ENCODE results near the gene EID3. TPM values are rescaled to one million over a fixed set of nuclear protein-coding genes. Genes with fewer than 3 reads are reported as not detected.
A peak's percentile ranks its signal among the peaks of the same experiment; 100 is the strongest.

The EID3 gene
- total and polyA plus RNA-seq, 9 of the 15 experiments (the other 6 are each of a cell fraction or from before 2014, with no cell fraction given) = 0.07 to 3.5 (median 0.42) TPM

- no peak for TF ChIP-seq ETV6 (IDR thresholded peaks at IDR 0.05; ENCODE audit: borderline replicate concordance in 1 of 2, low read depth in 2 of 2, low read length in 1 of 2)
- no peak for TF ChIP-seq ETV6 (CRISPR knock-in tag; IDR thresholded peaks at IDR 0.05; ENCODE audit: borderline replicate concordance)
- peak; percentile 78; the same call in 1 of the 2 replicates for TF ChIP-seq RNF2 (IDR thresholded peaks at IDR 0.05)
- no peak for TF ChIP-seq SMARCC2 (IDR thresholded peaks at IDR 0.05; ENCODE audit: low read depth)
- TF ChIP-seq CBX5 (IDR thresholded peaks at IDR 0.05; ENCODE audit: borderline replicate concordance, low read depth) = no peak
- TF ChIP-seq MAZ (CRISPR knock-in tag; conservative IDR thresholded peaks at IDR 0.05 in 1 of 2, IDR thresholded peaks at IDR 0.05 in 1 of 2) = peak in 1 of 2 experiments; percentile 68; a peak in 2 of 4 replicates
- no peak for TF ChIP-seq POLR3A (IDR thresholded peaks at IDR 0.05; ENCODE audit: borderline replicate concordance, extremely low read depth, insufficient read depth, insufficient read length)
- TF ChIP-seq PHTF2 (CRISPR knock-in tag; IDR thresholded peaks at IDR 0.05) = no peak
- no peak for TF ChIP-seq ZNF124 (CRISPR knock-in tag; IDR thresholded peaks at IDR 0.05)
- TF ChIP-seq MEF2D (tag; conservative IDR thresholded peaks at IDR 0.05; ENCODE audit: low read depth) = no peak
- TF ChIP-seq ATF1 (CRISPR knock-in tag; IDR thresholded peaks at IDR 0.05) = no peak
- peak; percentile 77 for TF ChIP-seq ATF1 (tag; IDR thresholded peaks at IDR 0.05)
- TF ChIP-seq, protein P1, sequence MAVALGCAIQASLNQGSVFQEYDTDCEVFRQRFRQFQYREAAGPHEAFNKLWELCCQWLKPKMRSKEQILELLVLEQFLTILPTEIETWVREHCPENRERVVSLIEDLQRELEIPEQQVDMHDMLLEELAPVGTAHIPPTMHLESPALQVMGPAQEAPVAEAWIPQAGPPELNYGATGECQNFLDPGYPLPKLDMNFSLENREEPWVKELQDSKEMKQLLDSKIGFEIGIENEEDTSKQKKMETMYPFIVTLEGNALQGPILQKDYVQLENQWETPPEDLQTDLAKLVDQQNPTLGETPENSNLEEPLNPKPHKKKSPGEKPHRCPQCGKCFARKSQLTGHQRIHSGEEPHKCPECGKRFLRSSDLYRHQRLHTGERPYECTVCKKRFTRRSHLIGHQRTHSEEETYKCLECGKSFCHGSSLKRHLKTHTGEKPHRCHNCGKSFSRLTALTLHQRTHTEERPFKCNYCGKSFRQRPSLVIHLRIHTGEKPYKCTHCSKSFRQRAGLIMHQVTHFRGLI (CRISPR knock-in tag; IDR thresholded peaks at IDR 0.05) = no peak
- TF ChIP-seq PCBP1 (IDR thresholded peaks at IDR 0.05; ENCODE audit: low read depth, low read length, poor library complexity, severe bottlenecking) = no peak
- peak; percentile 36; the same call in 1 of the 2 replicates for TF ChIP-seq PTBP1 (IDR thresholded peaks at IDR 0.05; ENCODE audit: low read depth, low read length)
- TF ChIP-seq KLF13 (tag; IDR thresholded peaks at IDR 0.05; ENCODE audit: borderline replicate concordance, low read depth) = peak; percentile 75
- TF ChIP-seq, protein P2, sequence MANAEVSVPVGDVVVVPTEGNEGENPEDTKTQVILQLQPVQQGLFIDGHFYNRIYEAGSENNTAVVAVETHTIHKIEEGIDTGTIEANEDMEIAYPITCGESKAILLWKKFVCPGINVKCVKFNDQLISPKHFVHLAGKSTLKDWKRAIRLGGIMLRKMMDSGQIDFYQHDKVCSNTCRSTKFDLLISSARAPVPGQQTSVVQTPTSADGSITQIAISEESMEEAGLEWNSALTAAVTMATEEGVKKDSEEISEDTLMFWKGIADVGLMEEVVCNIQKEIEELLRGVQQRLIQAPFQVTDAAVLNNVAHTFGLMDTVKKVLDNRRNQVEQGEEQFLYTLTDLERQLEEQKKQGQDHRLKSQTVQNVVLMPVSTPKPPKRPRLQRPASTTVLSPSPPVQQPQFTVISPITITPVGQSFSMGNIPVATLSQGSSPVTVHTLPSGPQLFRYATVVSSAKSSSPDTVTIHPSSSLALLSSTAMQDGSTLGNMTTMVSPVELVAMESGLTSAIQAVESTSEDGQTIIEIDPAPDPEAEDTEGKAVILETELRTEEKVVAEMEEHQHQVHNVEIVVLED (CRISPR knock-in tag; IDR thresholded peaks at IDR 0.05) = peak; percentile 20; the same call in 1 of the 2 replicates
- no peak for TF ChIP-seq HIVEP1 (CRISPR knock-in tag; IDR thresholded peaks at IDR 0.05)
- TF ChIP-seq, protein P3, sequence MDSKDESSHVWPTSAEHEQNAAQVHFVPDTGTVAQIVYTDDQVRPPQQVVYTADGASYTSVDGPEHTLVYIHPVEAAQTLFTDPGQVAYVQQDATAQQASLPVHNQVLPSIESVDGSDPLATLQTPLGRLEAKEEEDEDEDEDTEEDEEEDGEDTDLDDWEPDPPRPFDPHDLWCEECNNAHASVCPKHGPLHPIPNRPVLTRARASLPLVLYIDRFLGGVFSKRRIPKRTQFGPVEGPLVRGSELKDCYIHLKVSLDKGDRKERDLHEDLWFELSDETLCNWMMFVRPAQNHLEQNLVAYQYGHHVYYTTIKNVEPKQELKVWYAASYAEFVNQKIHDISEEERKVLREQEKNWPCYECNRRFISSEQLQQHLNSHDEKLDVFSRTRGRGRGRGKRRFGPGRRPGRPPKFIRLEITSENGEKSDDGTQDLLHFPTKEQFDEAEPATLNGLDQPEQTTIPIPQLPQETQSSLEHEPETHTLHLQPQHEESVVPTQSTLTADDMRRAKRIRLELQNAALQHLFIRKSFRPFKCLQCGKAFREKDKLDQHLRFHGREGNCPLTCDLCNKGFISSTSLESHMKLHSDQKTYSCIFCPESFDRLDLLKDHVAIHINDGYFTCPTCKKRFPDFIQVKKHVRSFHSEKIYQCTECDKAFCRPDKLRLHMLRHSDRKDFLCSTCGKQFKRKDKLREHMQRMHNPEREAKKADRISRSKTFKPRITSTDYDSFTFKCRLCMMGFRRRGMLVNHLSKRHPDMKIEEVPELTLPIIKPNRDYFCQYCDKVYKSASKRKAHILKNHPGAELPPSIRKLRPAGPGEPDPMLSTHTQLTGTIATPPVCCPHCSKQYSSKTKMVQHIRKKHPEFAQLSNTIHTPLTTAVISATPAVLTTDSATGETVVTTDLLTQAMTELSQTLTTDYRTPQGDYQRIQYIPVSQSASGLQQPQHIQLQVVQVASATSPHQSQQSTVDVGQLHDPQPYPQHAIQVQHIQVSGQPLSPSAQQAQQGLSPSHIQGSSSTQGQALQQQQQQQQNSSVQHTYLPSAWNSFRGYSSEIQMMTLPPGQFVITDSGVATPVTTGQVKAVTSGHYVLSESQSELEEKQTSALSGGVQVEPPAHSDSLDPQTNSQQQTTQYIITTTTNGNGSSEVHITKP (IDR thresholded peaks at IDR 0.05; ENCODE audit: partially characterized antibody) = peak; percentile 54
- no peak for TF ChIP-seq POU5F1 (IDR thresholded peaks at IDR 0.05; ENCODE audit: borderline replicate concordance, low read depth, low read length, partially characterized antibody)
- no peak for TF ChIP-seq ZNF551 (CRISPR knock-in tag; IDR thresholded peaks at IDR 0.05)
Observed at GRCh38 chr12:104286516-104287482, 16.7 kb upstream of the EID3 start (continued).
